Gastrocnemius medialis (tissue), 4 donors: Measurements from ENCODE around the gene HSBP1L1. TPM values are rescaled to one million over a fixed set of nuclear protein-coding genes. Genes with fewer than 3 reads are reported as not detected.

Experiments used
- total RNA-seq, 4 donors: library from RNA; depleted of rRNA; stranded (reverse); fragments of >200 nt; gene quantifications; one replicate each; pipeline versions ENCODE4 v1.1.0 to v1.2.3, GENCODE V29; 2016

HSBP1L1 gene
- total RNA-seq, 4 donors from 2014 or later = 0.94 to 13.4 (median 6.9) TPM

Other genes starting within 250 kb of the HSBP1L1 start
- gene KCNG2, start 166.7 kb upstream of the HSBP1L1 start, total RNA-seq = under 1 TPM in 1 of 4 donors, not detected in 3; 0.55 TPM
- 100 to 1,000 TPM in 2 of 4 donors, 10 to 100 TPM in 2; 43.3 to 121 (median 107) TPM for gene SLC66A2, start 13.0 kb upstream of the HSBP1L1 start, total RNA-seq
- gene TXNL4A, start 23.9 kb downstream of the HSBP1L1 start, total RNA-seq = 100 to 1,000 TPM in 1 of 4 donors, 10 to 100 TPM in 3; 39.9 to 105 (median 66.4) TPM
- gene RBFA, start 69.8 kb downstream of the HSBP1L1 start, total RNA-seq = 10 to 100 TPM; 26.6 to 37.4 (median 32.3) TPM
- gene ADNP2, start 144.6 kb downstream of the HSBP1L1 start, total RNA-seq = 1 to 10 TPM; 2.6 to 4.5 (median 2.9) TPM